Ammon's horn (tissue), 1 donor: ENCODE measurements around the gene VPS37C.

ENCODE experiments used
- DNase-seq: peaks from one replicate; pipeline ENCODE4 v3.0.0-alpha.2; 2016; ENCODE audit warnings: low spot score

Gene VPS37C

GRCh38 chr11:61154528-61154927 lies 6.7 kb downstream of the VPS37C start:
- no peak for DNase-seq

- DNase-seq: no peak
Measured at GRCh38 chr11:61153593-61154095, 7.6 kb downstream of the VPS37C start.

GRCh38 chr11:61152816-61153592 lies 8.2 kb downstream of the VPS37C start:
- DNase-seq: no peak

DNA sequence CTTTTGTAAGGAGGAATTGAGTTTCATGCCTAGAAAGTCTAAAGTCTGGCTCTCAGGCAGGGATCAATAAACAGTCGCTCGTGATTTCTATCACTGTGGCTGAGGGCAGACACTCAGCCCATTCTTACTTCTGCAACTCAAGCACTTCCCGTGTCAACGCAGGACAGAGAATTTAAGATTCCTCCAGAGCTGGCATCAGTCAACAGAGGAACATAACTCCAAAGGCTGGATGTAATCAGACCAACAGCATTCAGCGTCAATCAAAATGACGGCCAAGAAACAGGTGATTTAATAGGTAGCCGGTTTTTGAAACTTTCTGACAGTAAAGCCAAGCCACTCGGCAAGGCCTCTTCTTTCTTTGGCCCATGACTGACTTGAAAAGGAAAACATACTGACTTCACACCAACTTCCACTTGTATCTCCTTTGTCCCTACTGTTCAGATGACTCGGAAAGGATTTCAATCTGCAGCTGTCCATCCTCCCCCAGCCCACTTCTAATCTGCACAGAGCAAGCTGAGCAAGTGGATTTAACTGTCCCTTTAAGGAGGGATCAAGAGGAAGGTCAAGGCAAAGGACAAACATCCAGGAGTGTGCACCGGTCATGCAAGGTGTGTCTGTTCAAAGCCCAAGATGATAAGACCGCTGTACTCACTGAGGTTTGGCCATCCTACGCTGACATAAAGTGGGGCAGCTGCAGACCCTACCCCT lies 9.5 kb downstream of the VPS37C start:
- no peak for DNase-seq

DNA sequence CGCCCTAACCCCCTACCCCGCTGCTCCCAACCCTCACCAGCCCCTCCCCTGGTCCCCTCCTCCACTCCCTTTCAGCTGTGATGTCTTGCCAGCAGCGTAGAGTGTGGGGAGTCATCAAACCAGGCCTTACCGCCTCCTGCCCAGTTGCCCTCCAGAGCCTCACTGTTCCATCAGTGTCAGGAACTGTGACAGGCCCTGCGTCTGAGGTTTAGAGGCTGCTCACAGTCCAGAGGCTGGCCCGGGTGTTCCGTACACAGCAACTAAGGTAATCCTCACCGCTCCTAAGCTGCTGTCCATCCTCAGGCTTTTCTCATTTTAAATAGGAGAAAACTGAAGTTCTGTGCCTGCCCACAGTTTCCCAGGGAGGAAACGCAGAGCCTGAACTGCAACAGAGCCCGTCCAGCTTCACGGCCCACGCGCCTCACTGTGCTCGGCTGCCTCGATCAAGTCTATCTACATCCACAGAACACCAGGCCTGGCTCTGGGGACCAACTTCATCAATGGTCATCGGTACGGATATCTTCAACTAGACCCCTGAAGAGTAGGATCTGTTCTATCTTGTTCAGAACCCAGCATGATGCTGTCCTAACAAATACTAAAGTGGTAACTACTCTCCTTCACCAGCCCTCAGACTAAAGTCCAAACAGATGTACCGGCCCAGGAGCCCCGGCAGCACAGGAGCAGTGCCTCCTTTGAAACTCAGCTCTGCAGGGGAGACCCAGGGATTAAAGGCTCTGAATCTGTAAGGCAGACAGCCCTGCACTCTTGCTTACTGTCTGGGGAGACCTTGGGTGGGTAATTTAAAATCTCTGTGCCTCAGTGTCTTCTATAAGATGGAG lies 10.3 kb downstream of the VPS37C start:
- no peak for DNase-seq

- DNase-seq: no peak
Measured at GRCh38 chr11:61149624-61150615, 11.3 kb downstream of the VPS37C start.

DNA sequence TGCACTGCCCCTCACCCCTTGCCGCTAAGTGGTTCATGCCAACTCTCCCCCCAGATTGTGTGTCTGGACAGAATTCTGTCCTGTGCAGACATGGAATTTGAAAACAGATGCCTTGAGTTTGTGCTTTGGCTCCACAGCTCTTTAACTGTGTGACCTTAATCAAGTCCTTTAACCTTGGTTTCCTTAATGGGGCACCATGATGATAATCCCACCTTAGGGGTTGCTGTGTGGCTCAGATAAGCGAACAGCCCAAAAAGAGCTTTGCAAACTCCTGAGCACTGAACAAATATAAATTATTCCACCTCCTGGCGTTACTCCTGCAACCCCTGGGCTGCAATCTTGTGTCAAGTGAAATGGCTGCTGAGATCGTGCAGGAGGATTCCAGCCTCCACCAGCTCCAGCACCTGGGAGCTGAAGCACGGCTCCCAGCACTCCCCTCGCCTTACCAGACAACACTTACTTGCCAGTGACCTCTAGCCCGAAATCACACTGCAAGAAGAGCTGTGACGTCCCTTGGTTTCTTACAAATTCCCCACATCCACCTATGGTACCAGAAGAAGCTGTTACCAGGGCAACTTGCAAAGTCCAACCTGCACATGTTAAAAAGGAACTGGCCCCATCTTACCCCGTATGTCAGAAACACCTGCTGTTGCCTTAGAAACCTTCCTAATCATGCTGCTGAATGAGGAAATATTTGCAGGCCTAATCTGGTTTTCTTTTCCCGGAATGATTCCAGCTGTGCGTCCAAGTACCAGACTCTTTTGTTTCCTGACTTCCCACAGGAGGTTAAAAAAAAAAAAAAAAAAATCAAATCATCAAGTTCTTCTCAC lies 13.2 kb downstream of the VPS37C start:
- no peak for DNase-seq

DNA sequence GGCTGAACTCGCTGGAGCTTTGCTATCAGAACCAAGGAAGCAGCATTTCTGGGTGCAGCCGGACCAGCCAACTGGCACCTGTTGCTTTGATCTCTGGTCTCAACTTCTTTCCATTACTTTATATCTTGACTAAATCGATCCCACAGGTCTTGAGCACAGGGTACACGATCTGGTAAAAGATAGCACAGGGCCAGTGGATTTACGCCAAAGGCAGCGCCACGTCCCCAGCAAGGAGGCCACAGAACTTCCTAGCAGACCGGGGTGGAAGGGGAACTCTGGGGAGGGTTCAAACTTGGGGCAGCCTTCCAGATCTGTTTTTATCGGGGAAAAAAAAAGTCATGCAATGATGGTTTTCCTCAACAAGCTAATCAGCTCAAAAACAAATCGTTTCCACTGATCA lies 14.0 kb downstream of the VPS37C start:
- DNase-seq: no peak

DNA sequence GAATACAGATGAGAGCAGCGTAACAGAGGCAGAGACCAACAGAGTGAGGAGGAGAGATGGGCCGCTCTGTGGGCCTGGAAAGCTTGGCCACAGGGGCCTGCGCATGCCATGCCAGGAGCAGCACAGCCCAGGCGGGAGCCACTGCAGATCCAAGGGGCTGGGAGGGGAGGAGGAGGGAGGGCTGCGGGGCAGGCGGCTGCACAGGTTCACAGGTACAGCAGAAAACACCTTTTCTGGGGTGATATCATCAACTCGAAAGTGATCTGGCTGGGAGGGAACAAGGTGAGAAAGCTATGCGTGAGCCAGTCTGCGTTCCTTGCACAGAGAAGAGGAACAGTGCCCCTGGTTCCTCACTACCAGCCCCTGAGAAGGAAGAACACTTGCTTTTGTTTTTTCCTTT lies 14.8 kb downstream of the VPS37C start:
- no peak for DNase-seq

DNA sequence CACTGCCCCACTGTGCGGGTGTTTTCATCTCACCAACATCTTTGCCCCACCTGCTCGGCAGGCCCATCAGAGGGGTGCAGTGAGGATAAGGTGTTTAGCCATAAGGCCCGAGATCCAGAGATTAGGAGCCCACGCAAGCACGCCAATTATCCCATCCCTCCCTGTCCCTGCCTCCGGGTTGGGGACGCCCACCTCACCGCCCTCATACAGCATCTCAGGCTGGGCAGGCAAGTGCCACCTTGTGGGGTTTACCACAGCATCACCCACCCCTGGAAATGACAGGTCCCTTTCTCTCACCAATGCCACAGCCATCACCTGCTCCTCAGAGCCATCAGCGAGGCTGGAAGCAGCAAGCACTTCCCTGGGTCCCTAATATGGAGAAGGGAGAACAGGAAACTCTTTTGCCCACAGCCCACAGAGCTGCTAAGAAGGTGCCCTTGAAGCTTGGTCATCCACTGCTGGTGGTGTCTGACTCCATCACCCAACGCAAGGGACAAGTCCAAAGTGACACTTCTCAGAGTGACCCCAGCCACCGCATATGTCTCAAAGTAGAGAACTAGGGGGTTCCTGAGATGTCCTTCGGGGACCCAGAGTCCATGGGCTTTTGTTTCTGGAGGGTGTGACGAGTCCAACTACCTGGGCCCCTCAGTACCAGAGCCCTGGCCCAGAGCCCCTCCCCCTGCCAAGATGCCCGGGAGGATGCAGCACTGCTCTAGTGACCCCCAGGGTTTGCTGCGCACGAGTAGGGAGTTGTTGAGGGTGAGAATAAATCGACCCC lies 15.8 kb downstream of the VPS37C start:
- no peak for DNase-seq

GRCh38 chr11:61144511-61145179 lies 16.6 kb downstream of the VPS37C start:
- DNase-seq: no peak

DNA sequence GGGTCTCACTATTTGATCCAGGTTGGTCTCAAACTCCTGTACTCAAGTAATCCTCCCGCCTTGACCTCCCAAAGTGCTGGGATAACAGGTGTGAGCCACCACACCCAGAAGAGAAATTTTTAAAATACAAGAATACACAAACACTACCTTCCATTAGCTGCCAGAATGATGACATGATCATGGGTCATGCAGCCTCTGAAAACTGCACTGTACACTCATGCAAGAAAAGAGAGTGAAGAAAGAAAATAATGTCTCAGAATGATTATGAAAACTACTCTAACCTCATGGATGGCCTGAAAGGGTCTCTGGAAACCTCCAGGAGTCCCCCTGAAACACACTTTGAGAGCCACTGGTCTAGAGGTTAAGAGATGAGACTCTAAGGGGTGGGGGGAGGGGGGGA lies 18.8 kb downstream of the VPS37C start:
- DNase-seq: no peak

GRCh38 chr11:61141601-61142028 lies 19.6 kb downstream of the VPS37C start:
- DNase-seq: no peak

DNA sequence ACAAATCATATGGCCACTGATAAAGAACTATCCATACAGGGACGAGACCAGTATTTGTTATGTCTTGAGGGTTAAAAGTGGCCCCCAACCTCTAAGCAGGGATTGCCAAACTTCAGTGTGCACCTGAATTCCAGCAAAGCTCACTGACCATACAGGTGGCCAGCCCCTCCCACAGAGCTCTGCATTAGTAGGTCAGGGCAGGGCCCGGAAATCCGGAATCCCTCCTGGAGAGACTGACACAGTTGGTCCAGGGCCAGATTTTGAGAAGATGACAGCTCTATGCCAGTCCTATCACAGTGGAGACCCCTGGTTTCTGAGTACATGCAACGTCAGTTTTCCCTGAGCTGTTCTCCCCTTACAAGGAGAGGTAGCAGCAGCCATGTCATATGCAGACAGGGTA lies 20.8 kb downstream of the VPS37C start:
- DNase-seq: no peak

GRCh38 chr11:61139387-61139786 lies 21.8 kb downstream of the VPS37C start:
- DNase-seq: no peak

- no peak for DNase-seq
Measured at GRCh38 chr11:61138935-61139334, 22.3 kb downstream of the VPS37C start.

DNA sequence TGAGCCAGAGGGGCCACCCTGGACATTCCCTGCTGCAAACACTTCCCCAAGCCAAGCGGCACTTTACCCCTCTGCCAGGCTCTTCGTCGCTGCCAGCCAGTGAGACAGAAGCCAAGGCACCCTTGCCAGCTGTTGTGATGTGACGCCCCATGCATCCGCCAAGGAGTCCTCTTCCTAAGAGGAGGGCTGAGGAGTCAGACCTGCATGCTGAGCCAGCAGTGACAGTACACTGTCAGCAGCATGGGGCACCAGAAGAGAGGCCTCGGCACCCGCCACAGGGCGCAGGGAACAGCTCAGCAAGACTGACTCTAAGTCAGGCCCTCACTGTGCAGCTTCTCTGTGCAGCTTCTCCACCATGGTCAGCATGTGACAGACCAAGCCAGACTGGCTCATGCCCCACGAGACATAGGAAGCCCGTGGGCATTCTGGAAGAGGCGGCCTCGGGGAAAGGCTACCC lies 26.4 kb downstream of the VPS37C start:
- DNase-seq: no peak

DNA sequence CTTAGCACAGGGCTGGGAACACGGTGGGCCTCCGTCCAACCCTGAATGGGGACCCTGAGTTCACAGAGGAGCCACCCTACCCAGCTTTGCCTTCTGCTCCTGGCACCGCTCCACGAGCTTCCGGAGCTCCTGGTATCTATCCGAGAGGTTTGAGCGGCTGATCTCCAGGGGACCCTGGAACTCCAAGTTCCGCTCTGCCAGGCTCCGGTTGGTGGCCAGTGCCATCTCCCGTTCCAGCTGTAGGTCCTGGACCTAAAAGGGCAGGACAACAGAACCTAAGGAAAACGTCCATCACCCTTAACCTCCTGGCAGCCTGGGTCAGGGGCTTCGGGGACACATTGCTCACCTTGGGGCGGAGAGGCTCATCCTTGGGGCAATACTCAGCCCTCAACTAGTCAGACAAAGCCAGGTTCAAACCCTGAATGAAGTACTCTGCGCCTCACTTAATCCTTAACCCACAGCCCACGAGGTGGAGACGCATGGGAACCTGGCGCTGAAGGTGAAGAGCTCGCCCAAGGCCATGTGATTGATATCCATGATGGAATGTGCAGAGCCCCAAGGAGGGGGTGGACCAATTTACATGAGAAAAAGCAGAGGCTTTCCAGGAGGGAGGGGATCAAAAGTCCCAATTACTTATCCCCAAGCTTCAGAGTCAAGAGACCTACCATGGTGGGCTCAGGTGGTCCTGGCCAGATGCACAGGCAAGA lies 27.1 kb downstream of the VPS37C start:
- no peak for DNase-seq
